Measurements from ENCODE around the gene ZXDC. TPM values are rescaled to one million over a fixed set of nuclear protein-coding genes. Genes with fewer than 3 reads are reported as not detected.

The ZXDC gene
- polyA plus RNA-seq, 12 donors = 16.3 to 29.1 (median 26.1) TPM; not detected in 1

DNA sequence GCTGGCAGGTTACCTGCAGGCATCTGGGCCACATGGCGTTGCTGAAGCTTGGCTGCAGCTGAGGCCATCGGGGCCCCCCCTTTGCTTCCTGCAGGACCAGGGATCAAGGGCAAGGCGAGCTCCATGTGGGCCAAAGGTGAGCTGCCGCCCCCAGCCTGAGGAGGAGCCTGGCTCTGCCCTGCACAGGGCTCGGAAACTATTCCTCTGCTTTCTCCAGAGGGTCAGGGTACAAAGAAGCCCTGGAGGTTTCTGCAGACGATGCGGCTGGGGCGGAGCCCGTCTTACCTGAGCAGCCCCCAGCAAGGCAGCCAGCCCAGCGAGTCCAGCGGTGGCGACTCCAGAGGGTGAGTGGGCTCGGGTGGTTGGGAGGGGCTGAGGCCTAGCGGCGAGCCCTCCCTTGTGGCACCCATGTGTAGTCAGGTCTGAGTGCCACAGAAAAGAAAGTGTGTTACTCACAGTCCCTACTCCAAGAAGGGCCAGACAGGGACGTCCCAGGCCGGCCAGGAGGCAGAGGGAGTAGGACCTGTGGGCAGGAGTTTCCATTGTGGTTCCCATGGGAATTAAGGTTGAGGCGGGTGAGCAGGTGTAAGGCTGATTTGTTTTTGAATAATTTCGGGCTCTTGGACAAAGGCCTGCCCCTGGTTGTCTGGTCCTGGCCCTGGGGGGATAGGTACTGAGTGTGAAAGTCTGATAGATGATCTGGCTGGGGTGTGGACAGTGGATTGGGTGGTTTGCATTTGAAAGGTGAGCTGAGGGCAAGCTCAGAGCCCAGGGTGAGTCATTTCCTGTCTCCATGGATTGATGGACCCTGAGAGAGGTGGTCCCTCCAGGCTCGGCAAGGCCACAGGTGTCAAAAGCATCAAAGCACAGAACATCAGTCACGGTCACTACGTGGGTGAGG, 55.6 kb downstream of the ZXDC start:
- no peak for DNase-seq

DNA sequence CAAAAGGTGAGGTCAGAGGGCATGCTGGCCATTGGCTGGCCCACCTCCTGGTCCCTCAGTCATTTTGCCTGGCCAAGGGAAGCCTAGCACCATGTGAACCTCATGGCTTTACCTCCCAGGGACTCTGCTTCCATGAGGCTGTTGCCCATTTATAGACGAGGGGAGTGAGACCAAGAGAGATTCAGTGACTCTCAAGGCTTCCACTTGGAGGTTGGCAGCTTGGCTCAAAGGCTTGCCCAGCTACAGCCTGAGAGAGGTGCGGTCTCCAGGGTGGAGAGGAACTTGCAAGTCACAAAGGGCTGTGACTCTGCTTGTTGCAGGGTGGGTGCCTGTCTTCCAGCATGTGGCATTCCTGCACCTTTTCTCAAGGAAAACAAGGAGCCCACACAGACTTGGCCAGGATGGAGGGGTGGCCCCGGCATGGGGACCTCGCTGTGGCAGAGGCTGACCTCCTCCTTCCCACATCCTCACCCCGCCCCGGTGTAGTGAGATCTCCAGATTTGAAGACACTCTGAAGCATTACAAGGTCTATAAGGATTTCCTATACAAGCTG, 56.5 kb downstream of the ZXDC start:
- DNase-seq = no peak

DNA sequence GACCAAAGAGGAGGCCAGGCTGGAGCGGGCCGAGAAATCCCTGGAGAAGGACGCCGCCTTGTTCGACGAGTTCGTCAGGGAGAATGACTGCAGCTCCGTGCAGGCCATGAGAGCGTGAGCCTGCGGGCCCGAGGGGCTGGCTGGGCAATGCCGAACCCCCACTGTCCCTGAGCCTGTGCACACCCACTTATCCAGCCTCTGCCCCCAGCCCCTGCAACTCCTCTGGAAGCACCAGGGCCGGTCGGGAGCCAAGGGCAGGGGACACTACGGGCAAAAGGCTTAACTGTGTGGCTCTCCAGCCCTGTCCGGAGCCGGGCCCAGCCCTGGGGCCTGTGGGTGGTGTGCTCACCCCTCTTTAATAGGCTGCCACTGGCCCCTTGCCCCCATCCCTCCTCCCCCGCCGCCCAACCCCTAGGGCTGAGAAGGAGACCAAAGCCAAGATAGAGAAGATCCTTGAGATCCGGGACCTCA, 57.0 kb downstream of the ZXDC start:
- DNase-seq = no peak

DNA sequence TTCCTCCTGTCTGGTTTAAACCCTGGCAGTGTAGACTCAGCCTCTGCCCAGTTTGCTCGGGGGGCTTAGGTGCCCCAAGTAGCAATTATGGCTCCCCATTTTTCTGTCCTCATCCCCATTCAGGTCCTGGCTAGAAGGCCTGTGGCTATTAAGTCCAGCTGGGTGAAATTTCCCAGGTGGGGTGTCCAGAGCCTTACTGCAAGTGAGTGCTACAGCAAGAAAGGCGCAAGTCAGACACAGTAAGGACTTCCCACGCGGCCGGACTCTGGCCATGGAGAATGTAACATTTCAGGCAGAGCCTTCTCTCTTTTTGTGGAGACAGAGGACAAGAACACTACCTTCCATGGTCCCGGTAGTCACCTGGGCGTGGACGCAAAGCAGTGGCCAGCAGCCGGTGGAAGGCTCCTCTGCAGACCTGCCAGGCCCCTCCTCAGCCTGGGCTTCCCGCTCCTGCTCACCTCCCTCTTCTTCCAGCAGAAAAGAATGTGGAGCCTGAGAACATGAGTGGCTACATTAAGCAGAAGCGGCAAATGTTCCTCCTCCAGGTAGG, 57.6 kb downstream of the ZXDC start:
- DNase-seq = no peak

DNA sequence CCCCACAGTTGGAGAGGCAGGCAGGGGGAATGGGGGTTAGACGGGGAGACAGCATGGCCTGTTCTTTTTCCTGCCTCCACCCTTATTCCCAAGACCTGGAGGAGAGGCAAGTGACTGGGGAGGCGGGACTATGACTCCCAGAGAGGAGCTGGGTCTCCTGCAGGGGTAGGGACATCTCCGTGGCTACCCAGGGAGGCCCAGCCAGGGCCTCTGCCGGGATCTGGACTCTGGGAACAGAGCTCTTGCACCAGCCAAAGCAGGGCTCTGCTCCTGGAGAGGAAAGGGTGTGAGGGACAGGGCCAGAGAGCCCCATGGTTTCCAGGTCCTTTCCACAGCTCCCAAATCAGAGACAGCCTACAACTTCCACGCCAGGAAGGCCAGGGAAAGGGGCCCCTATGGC, 58.2 kb downstream of the ZXDC start:
- no peak for DNase-seq

DNA sequence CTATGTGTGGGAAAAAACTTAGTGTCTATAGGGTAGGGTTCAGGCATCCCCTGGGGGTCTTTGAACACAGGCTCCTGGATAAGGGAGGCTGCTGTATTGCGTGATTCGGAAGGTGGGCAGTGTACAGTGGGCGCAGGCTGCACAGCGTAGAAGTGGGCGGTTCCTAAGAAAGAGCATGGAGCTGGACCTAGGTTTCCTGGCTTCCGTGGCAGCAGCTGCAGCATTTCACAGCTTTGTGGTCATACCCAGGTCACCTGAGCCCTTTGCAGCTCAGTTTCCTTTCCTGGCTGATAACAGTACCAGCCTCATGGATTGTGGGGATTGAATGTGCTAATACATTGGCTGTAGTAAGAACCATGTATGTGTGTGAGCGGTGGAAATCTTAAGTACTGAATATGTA, 58.7 kb downstream of the ZXDC start:
- no peak for DNase-seq

DNA sequence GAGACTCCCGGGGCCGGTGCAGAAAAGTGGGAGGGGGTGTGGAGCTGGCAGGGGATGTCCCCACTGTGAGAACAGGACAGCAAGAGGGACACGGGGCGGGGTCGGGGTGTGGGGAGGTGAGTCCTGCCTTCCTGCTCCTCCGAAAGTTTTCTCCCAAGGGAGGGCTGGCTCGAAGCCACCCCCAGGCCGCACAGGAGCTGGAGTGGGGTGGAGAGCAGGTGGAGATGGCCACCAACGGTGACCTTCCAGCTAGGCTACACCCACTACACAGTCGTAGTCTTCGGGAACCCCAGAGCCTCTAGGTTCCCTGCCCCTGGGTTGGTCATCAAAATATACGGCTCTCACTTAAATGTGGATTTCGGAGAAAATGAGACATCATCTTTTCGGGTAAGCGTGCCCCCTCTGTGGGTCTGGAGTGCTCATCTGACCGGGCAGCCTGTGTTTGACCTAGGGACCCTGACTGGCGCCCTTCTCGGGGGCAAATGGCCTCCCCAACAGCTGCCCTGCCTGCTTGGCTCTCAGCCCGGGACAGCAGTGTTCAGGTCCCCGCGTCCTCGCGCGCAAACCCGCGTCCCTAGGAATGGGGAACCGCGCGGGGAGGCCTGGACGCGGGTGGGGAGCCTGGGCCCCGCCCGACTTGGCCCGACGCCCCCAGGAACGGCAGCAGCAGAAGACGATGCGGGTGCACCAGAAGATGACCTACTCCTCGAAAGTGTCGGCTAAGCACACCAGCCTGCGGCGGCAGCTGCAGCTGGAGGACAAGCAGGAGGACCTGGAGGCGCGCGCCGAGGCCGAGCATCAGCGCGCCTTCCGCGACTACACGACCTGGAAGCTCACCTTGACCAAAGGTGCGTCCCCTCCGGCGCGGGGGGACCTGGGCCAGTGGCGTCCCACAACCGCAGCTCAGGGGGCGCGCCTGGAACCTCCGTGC, 59.8 kb downstream of the ZXDC start:
- no peak for DNase-seq

DNA sequence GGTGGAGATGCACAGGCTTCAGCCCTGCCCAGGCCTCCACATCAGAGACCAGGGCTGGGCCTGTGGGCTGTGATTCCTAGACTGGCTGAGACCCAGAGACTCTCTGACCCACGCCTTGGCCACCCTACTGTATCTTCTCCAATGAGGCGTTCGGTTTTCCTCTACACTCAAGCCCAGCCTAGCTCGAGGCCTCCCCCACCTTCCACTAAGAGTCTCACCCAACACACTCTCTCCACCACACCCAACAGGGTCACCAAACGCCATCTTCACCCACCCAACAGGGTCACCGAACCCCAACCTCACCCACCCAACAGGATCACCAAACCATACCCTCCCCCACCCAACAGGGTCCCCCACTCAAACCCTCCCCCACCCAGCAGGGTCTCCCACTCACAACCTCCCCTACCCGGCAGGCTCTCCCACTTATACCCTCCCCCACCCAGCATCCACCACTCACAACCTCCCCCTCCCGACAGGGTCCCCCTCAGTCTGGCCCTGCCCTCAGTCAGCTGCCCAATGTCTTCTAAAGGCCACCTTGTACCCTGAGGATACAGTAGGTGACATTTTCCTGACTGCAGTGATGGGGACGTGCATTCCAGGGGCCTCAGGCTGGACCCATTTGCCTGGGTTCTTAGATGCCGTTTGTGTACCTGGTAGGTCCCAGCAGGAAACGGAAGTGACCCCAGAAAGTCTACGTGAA, 60.6 kb downstream of the ZXDC start:
- DNase-seq = no peak

DNA sequence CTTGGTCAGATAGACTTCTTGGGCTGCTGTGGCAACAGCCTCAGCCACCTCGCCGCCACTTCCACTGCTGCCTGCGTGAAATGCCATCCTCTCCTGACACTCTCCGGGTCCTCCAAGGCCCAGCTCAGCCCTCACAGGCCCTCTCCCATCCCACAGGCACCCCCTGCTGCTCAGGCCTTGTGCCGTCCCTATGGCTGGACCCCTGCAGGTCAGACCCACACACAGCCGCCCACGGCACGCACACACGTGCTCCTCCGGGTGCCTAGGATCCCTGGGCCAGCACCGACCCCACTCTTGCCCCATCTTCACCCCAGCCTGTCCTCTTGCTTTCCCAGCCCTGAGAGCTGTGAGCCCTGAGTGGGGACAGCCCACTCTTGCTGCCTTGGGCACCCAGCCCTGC, 61.3 kb downstream of the ZXDC start:
- DNase-seq = no peak

DNA sequence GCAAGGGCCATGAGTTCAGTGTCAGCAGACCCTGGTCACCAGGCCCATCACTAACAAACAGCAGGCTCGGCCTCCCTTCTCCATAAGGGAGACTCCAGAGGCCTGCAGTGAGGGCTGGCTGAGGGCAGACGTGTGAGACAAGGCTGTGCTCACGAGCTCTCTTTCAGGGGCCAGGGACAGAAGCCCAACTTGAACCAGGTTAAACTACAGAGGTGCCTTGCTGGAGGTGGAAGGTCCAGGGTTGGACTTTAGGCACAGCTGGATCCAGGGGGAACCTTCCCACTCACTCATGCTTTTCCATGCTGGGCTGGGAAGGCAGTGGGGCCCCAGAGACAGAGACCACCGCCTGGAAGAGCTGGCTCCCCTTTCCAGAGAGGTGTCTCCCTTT, 62.0 kb downstream of the ZXDC start:
- no peak for DNase-seq

DNA sequence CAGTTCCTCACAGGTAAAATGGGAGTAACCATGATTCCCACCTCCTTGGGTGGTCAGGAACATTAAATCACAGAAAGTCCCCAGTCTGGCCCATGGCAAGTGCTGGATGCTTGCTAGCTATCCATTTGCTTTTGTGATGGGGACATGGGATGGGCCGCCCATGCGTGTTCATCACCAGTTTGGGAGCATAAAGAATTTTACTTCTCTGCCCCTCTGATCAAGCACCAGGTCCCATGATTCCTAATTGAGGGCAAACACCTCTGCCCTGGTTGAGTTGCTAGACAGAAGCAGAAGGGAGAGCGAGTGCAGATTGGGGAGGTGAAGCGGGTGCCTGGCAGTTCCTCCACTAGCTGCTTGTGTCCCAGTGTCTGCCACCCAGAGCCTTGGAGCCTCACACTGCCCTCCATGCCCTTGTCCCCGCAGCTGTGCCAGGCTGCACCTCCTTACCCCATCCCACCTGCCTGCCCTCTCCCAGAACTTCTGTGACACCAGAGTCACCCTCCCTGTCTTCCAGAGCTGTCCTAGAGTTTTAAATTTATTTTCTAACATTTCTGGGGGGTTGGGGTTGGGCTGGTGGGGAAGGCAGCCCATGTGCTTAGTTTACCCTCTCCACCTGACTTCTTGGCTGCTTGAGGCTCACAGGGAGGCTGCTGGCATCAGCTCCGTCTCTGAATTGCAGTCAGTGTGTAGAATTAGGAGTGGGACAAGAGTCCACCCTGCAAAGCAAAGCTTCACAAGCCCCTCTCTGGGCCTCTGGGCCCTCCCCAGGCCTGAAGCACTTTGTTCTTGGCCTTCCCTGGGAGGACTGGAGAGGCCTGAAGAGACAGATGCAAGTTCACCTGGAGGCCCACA, 62.6 kb downstream of the ZXDC start:
- DNase-seq = no peak

DNA sequence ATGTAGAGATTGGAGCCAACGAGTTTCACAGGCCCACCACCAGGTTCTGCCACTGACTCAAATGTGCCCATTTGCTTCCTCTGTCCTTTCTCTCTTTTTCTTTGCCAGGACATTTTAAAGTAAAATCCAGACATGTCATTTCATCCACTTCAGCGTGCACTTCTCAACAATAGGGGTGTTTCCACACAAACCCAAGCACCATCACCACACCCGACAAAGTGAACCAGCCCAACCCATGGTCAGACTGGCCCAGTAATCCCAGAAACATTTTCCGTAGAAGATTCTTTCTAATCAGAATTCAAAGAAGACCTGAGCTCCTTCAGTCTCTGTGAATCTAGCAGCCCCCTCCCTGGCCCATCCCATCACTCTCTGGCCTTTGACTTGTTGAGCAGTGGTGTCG, 67.6 kb downstream of the ZXDC start:
- no peak for DNase-seq

DNA sequence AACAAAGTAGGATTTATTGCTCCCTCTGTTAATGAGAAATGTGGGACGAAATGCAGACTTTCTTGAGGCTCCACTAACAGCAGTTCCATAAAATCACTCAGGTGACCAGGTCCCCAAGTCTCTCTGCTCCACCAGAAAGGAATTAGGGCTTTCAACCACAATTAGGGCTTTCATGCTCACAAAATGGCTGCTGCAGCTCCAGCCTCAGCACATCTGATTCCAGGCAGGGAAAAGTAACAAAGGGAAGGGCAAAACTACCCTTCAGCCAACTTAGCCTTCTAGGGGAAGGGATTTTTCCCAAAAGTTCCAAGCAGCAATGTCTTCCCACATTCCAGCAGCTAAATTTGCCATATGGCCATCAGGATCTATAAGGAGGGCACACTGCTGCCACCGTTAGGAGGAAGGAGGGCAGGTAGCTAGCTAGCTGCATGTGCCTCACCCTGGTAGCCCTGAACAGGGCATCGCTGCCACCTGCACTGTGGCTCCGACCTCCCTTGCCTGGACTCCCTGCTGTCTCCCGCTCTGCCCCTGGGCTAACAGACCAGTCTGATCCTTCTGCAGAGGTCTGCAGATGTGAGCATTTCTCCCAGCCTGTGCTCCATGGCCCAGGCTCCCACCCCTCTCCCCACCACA, 68.2 kb downstream of the ZXDC start:
- DNase-seq = no peak

DNA sequence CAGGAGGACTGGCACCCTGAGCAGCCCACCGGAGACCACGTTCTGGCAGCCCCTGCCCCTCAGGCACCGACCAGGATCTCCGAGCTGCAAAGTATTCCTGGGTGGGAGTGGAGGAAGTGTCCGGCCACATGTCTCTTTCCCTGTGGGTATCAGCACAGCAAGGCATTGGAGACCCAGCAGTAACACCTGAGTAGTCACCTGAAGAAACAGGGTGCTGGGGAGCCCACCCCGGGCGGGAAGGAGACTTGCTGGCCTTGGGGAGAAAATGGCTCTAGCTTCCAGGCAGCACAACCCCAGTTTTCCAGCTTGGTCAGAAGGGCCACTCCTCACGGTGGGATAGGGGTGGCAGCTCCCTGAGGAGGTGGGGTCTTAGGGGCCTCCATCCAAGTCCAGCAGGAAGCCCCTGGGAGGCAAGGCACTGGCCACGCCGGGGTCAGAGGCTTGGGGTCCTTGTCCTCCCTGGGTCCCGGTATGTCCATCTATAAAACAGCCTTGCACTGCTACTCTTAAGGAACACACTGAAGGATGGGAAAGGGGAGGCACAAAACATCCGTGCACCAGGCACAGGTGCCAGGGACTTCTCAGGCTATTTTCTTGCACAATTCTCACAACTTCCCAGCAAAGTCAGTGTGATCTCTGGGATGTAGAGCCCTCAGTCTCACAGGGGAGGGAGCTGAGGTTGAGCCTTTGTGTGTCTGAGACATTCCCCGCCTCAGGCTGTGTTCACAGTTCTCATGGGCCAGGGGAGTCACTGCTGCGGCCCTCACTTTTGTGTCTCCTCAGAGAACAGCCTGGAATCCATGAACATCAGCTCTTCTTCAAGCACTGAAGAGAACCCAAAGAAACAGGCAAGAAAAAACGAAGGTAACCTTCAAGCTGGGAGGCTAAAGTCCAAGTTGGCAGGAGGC, 69.0 kb downstream of the ZXDC start:
- no peak for DNase-seq

DNA sequence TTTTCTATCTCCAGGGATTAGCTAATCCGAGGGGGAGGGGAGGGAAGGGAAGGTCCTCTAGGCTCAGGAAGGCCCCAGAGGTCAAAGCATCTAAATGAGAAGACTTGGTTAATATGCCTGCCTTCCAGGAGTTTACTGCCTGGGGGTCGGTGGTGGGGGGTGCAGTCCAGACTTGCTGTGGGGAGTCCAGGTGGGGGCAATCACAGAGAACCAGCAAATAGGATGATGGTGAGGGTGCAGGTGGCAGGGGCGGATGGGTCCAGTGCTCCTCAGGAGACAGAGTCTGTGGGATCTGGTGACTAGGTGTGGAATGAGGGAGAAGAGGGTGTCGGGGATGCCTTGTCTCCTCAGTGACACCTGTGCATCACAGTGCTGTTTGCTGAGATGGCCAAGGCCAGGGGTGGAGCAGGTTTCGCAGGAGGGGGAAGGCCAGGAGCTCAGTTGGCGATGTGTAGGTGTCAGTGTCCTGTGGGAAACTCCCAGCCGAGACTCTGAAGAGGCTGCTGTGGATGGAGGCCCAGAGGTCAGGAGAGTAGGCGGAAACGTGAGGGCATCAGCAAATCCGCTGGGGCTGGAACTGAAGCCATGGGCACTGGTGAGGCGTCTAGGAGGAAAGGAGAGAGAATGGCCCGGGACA, 72.9 kb downstream of the ZXDC start:
- no peak for DNase-seq

DNA sequence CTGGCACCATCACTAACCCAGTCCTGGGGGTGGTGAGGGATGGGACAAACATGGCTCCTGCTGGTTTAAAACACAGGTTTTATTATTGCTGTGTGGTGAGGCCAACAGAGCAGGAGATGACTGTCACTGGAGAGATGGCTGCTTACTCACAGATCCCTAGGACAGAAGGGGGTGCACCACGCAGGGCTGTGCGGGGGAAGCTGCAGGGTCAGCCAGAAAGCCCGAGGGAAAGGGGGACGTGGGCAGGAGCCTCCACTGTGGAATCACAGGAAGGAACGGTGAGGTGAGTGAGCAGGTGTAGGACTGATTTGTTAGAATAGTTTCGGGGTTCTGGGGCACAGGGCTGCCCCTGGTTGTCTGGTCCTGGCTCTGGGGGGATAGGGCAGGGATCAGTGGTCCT, 73.5 kb downstream of the ZXDC start:
- no peak for DNase-seq

DNA sequence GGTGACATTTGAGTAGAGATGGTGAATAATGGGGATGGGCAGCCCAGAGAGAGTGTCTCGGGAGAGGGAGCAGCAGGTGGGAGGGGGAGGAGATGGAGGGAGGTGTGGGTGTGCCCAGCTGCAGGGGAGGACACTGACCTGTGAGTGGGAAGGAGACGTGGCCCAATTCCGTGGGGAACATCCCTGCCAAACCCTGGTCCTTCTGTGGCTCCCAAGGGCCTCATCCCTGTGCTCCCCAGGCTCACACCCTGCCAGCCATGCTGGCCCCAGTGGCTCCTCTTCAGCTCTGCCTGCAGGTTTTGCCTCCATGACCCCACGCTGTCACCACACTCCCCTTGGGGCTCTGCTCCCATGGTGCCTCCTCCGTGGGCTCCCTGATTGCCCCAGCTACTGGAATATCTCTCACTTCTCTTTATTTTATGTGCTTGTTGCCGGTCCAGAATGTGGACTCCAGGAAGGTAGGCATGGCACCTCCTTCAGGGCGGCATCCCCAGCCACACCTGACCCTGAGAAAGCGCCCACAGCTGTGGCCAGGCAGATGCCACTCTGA, 74.0 kb downstream of the ZXDC start:
- DNase-seq = no peak

DNA sequence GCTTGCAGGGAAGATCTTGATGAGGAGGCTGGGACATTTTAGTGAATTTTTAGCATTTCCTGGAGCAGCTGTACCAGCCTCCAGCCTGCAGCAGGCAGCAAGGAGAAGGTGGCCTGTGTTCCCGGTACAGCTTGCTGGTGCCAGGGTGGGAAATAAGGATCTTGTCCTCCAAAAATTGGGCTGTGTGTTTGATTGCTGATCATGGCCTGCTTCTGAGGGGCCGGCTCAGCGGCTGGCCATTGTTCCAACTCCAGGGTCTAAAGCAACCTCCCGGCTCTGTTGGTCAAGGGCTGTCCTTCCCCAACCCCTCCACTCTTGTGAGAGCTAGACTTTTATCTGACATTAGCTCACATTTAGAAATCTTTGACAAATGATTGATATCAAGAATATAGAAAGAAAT, 75.9 kb downstream of the ZXDC start:
- DNase-seq = no peak

Data from muscle of arm (tissue), 12 donors.